ENCODE measurements around the gene RETREG2. TPM values are rescaled to one million over a fixed set of nuclear protein-coding genes. Genes with fewer than 3 reads are reported as not detected.
"Not testable (repeated sequence)": the region's sequence is repeated elsewhere in the genome, so short reads cannot be mapped to it uniquely, and the experiment has no call there.

RETREG2 gene
- total and polyA plus RNA-seq, 9 donors: 28.9 to 57.7 (median 46.2) TPM

- WGBS (ENCODE audit: insufficient coverage): 94% methylated on average over 2 of the region's 2 CpGs
- Histone ChIP-seq H3K9me3 (replicated peaks; ENCODE audit: control insufficient read depth, low read depth, low read length) (no peaks in the 10 kb centered on the region), H3K36me3 (ENCODE audit: control insufficient read depth, insufficient read depth, low read length) (peaks cover 49% of the 10 kb centered on the region), H3K27me3 (ENCODE audit: control insufficient read depth, insufficient read depth, low read length) (no peaks in the 10 kb centered on the region), H3K4me3 (ENCODE audit: low read length) (no peak overlapping the region), H3K4me1 (ENCODE audit: control insufficient read depth, insufficient read depth, low read length) (peaks cover 4% of the 10 kb centered on the region), H3K27ac (ENCODE audit: low read length) (no peak overlapping the region)
- DNase-seq: no peak
Measured at GRCh38 chr2:219184121-219184520, 6.0 kb downstream of the RETREG2 start.

- no peaks in the 10 kb centered on the region for H3K4me1 ChIP-seq (ENCODE audit: control insufficient read depth, insufficient read depth, low read length)
- H3K36me3 ChIP-seq (ENCODE audit: control insufficient read depth, insufficient read depth, low read length): peaks cover 23% of the 10 kb centered on the region
- no peaks in the 10 kb centered on the region for H3K27me3 ChIP-seq (ENCODE audit: control insufficient read depth, insufficient read depth, low read length)
- H3K9me3 ChIP-seq (replicated peaks; ENCODE audit: control insufficient read depth, low read depth, low read length): no peaks in the 10 kb centered on the region
- H3K4me3 ChIP-seq (ENCODE audit: low read length): no peak overlapping the region
- no peak overlapping the region for H3K27ac ChIP-seq (ENCODE audit: low read length)
- no peak for DNase-seq
- WGBS (ENCODE audit: insufficient coverage): 86% methylated on average over 4 of the region's 7 CpGs
Measured at GRCh38 chr2:219186754-219187456, 8.8 kb downstream of the RETREG2 start.

GRCh38 chr2:219197388-219197787 lies 19.3 kb downstream of the RETREG2 start:
- Histone ChIP-seq H3K27me3 (ENCODE audit: control insufficient read depth, insufficient read depth, low read length) (peaks cover 2% of the 10 kb centered on the region), H3K27ac (ENCODE audit: low read length) (no peak overlapping the region), H3K36me3 (ENCODE audit: control insufficient read depth, insufficient read depth, low read length) (no peaks in the 10 kb centered on the region), H3K4me1 (ENCODE audit: control insufficient read depth, insufficient read depth, low read length) (no peaks in the 10 kb centered on the region), H3K9me3 (replicated peaks; ENCODE audit: control insufficient read depth, low read depth, low read length) (no peaks in the 10 kb centered on the region), H3K4me3 (ENCODE audit: low read length) (no peak overlapping the region)
- no peak for DNase-seq
- WGBS (ENCODE audit: insufficient coverage): no CpG with 5 or more reads among the region's 1 CpG

- Histone ChIP-seq H3K4me3 (ENCODE audit: low read length) (no peak overlapping the region), H3K36me3 (ENCODE audit: control insufficient read depth, insufficient read depth, low read length) (no peaks in the 10 kb centered on the region), H3K27ac (ENCODE audit: low read length) (no peak overlapping the region), H3K4me1 (ENCODE audit: control insufficient read depth, insufficient read depth, low read length) (no peaks in the 10 kb centered on the region), H3K27me3 (ENCODE audit: control insufficient read depth, insufficient read depth, low read length) (peaks cover 2% of the 10 kb centered on the region), H3K9me3 (replicated peaks; ENCODE audit: control insufficient read depth, low read depth, low read length) (no peaks in the 10 kb centered on the region)
- 78% methylated on average over 4 of the region's 5 CpGs for WGBS (ENCODE audit: insufficient coverage)
- DNase-seq: no peak
Measured at GRCh38 chr2:219198974-219199373, 20.9 kb downstream of the RETREG2 start.

- H3K36me3 ChIP-seq (ENCODE audit: control insufficient read depth, insufficient read depth, low read length): no peaks in the 10 kb centered on the region
- no peaks in the 10 kb centered on the region for H3K9me3 ChIP-seq (replicated peaks; ENCODE audit: control insufficient read depth, low read depth, low read length)
- DNase-seq: no peak
- no peak overlapping the region for H3K27ac ChIP-seq (ENCODE audit: low read length)
- peaks cover 2% of the 10 kb centered on the region for H3K27me3 ChIP-seq (ENCODE audit: control insufficient read depth, insufficient read depth, low read length)
- H3K4me3 ChIP-seq (ENCODE audit: low read length): no peak overlapping the region
- 87% methylated on average over 5 of the region's 12 CpGs for WGBS (ENCODE audit: insufficient coverage)
- H3K4me1 ChIP-seq (ENCODE audit: control insufficient read depth, insufficient read depth, low read length): no peaks in the 10 kb centered on the region
Measured at GRCh38 chr2:219199470-219200211, 21.6 kb downstream of the RETREG2 start.

GRCh38 chr2:219200502-219201326 lies 22.6 kb downstream of the RETREG2 start:
- DNase-seq; H3K27ac ChIP-seq (ENCODE audit: low read length); H3K4me1 ChIP-seq (ENCODE audit: control insufficient read depth, insufficient read depth, low read length); H3K36me3 ChIP-seq (ENCODE audit: control insufficient read depth, insufficient read depth, low read length); H3K4me3 ChIP-seq (ENCODE audit: low read length); H3K9me3 ChIP-seq (replicated peaks; ENCODE audit: control insufficient read depth, low read depth, low read length); H3K27me3 ChIP-seq (ENCODE audit: control insufficient read depth, insufficient read depth, low read length): not testable (repeated sequence)
- WGBS (ENCODE audit: insufficient coverage): 72% methylated on average over 17 of the region's 26 CpGs

- DNase-seq; H3K27ac ChIP-seq (ENCODE audit: low read length); H3K36me3 ChIP-seq (ENCODE audit: control insufficient read depth, insufficient read depth, low read length); H3K4me1 ChIP-seq (ENCODE audit: control insufficient read depth, insufficient read depth, low read length); H3K9me3 ChIP-seq (replicated peaks; ENCODE audit: control insufficient read depth, low read depth, low read length); H3K4me3 ChIP-seq (ENCODE audit: low read length); H3K27me3 ChIP-seq (ENCODE audit: control insufficient read depth, insufficient read depth, low read length): not testable (repeated sequence)
- WGBS (ENCODE audit: insufficient coverage): 92% methylated on average over 12 of the region's 21 CpGs
Measured at GRCh38 chr2:219201331-219201730, 23.3 kb downstream of the RETREG2 start.

GRCh38 chr2:219204425-219205164 lies 26.5 kb downstream of the RETREG2 start:
- Histone ChIP-seq H3K36me3 (ENCODE audit: control insufficient read depth, insufficient read depth, low read length) (peaks cover 19% of the 10 kb centered on the region), H3K4me1 (ENCODE audit: control insufficient read depth, insufficient read depth, low read length) (peaks cover 22% of the 10 kb centered on the region), H3K27me3 (ENCODE audit: control insufficient read depth, insufficient read depth, low read length) (no peaks in the 10 kb centered on the region), H3K27ac (ENCODE audit: low read length) (no peak overlapping the region), H3K4me3 (ENCODE audit: low read length) (no peak overlapping the region), H3K9me3 (replicated peaks; ENCODE audit: control insufficient read depth, low read depth, low read length) (no peaks in the 10 kb centered on the region)
- WGBS (ENCODE audit: insufficient coverage): no CpG with 5 or more reads among the region's 7 CpGs
- no peak for DNase-seq

- Histone ChIP-seq H3K27ac (ENCODE audit: low read length) (no peak overlapping the region), H3K27me3 (ENCODE audit: control insufficient read depth, insufficient read depth, low read length) (no peaks in the 10 kb centered on the region), H3K4me3 (ENCODE audit: low read length) (no peak overlapping the region), H3K36me3 (ENCODE audit: control insufficient read depth, insufficient read depth, low read length) (peaks cover 24% of the 10 kb centered on the region), H3K9me3 (replicated peaks; ENCODE audit: control insufficient read depth, low read depth, low read length) (no peaks in the 10 kb centered on the region), H3K4me1 (ENCODE audit: control insufficient read depth, insufficient read depth, low read length) (peaks cover 22% of the 10 kb centered on the region)
- no CpG with 5 or more reads among the region's 5 CpGs for WGBS (ENCODE audit: insufficient coverage)
- no peak for DNase-seq
Measured at GRCh38 chr2:219205165-219205538, 27.1 kb downstream of the RETREG2 start.
